H9 (cell line): ENCODE measurements around the gene GRID2IP. TPM values are rescaled to one million over a fixed set of nuclear protein-coding genes. Genes with fewer than 3 reads are reported as not detected.

Experiments used
- DNase-seq: peaks from one replicate; pipeline ENCODE4 v3.0.0-alpha.2; 2017
- H2AFZ ChIP-seq: one replicate; pipeline ENCODE4 v1.6.1; 2013; ENCODE audit warnings: mild to moderate bottlenecking, low read length, control low read depth, moderate library complexity
- H2AK5ac ChIP-seq: 2 replicates; pipeline ENCODE4 v1.6.1; 2013; ENCODE audit warnings: low read length, control low read depth, mixed read lengths; ENCODE audit not compliant: insufficient read length
- H2BK120ac ChIP-seq: one replicate; pipeline ENCODE4 v1.6.1; 2013; ENCODE audit warnings: low read depth, mild to moderate bottlenecking, low read length, control low read depth, inconsistent platforms; ENCODE audit not compliant: poor library complexity, severe bottlenecking
- H2BK12ac ChIP-seq: 2 replicates; pipeline ENCODE4 v1.6.1; 2013; ENCODE audit warnings: low read length, control low read depth, mixed read lengths, low read depth; ENCODE audit not compliant: insufficient read length
- H2BK15ac ChIP-seq: 2 replicates; pipeline ENCODE4 v1.6.1; 2013; ENCODE audit warnings: low read depth, low read length, control low read depth
- H2BK20ac ChIP-seq: one replicate; pipeline ENCODE4 v1.6.1; 2013; ENCODE audit warnings: low read depth, mild to moderate bottlenecking, low read length, control low read depth, inconsistent platforms; ENCODE audit not compliant: poor library complexity, severe bottlenecking
- H2BK5ac ChIP-seq: 2 replicates; pipeline ENCODE4 v1.6.1; 2013; ENCODE audit warnings: low read length, control low read depth, mixed read lengths; ENCODE audit not compliant: insufficient read length
- H3K14ac ChIP-seq: 2 replicates; pipeline ENCODE4 v1.6.1; 2013; ENCODE audit warnings: low read length, control low read depth; ENCODE audit not compliant: insufficient read depth
- H3K18ac ChIP-seq: 2 replicates; pipeline ENCODE4 v1.6.1; 2013; ENCODE audit warnings: low read depth, mild to moderate bottlenecking, mixed read lengths, low read length, control low read depth; ENCODE audit not compliant: insufficient read length
- H3K23ac ChIP-seq: 2 replicates; pipeline ENCODE4 v1.6.1; 2013; ENCODE audit warnings: low read length, control low read depth, mixed read lengths, low read depth; ENCODE audit not compliant: insufficient read length
- H3K23me2 ChIP-seq: 2 replicates; pipeline ENCODE4 v1.6.1; 2013; ENCODE audit warnings: low read depth, mild to moderate bottlenecking, mixed read lengths, low read length, control low read depth; ENCODE audit not compliant: insufficient read length, poor library complexity, severe bottlenecking
- H3K27ac ChIP-seq: 2 replicates; pipeline ENCODE4 v1.5.1; 2013; ENCODE audit warnings: low read length, control low read depth, mixed read lengths, low read depth; ENCODE audit not compliant: insufficient read length
- H3K27me3 ChIP-seq: 2 replicates; pipeline ENCODE4 v1.6.1; 2013; ENCODE audit warnings: low read length, control low read depth, inconsistent platforms; ENCODE audit not compliant: insufficient read depth
- H3K4ac ChIP-seq: 2 replicates; pipeline ENCODE4 v1.6.1; 2013; ENCODE audit warnings: low read depth, mild to moderate bottlenecking, control low read depth, inconsistent platforms, low read length, moderate library complexity
- H3K4me1 ChIP-seq: 2 replicates; pipeline ENCODE4 v1.6.1; 2013; ENCODE audit warnings: low read length, control low read depth, inconsistent platforms; ENCODE audit not compliant: insufficient read depth
- H3K4me2 ChIP-seq: 2 replicates; pipeline ENCODE4 v1.6.1; 2013; ENCODE audit warnings: low read length, control low read depth, mixed read lengths; ENCODE audit not compliant: insufficient read length, insufficient read depth
- H3K56ac ChIP-seq: 2 replicates; pipeline ENCODE4 v1.6.1; 2013; ENCODE audit warnings: low read depth, mild to moderate bottlenecking, mixed read lengths, low read length, control low read depth; ENCODE audit not compliant: insufficient read length
- H3K79me1 ChIP-seq: 2 replicates; pipeline ENCODE4 v1.6.1; 2013; ENCODE audit warnings: low read depth, mild to moderate bottlenecking, moderate library complexity, low read length, control low read depth, inconsistent platforms; ENCODE audit not compliant: insufficient read depth, poor library complexity, severe bottlenecking
- H3K79me2 ChIP-seq: 2 replicates; pipeline ENCODE4 v1.6.1; 2013; ENCODE audit warnings: low read length, control low read depth, inconsistent platforms; ENCODE audit not compliant: insufficient read depth
- H3K9ac ChIP-seq: 2 replicates; pipeline ENCODE4 v1.6.1; 2013; ENCODE audit warnings: low read length, control low read depth, mixed read lengths; ENCODE audit not compliant: insufficient read length; ENCODE audit errors: extremely low read depth
- H3K9me3 ChIP-seq: one replicate; pipeline ENCODE4 v1.6.1; 2013; ENCODE audit warnings: low read depth, low read length, inconsistent platforms; ENCODE audit not compliant: control insufficient read depth
- H3T11ph ChIP-seq: one replicate; pipeline ENCODE4 v1.6.1; 2013; ENCODE audit warnings: mild to moderate bottlenecking, low read length, control low read depth, inconsistent platforms
- H4K20me1 ChIP-seq: one replicate; pipeline ENCODE4 v1.6.1; 2013; ENCODE audit not compliant: control insufficient read depth, insufficient read length, insufficient read depth
- H4K5ac ChIP-seq: 2 replicates; pipeline ENCODE4 v1.6.1; 2013; ENCODE audit warnings: low read depth, mild to moderate bottlenecking, mixed read lengths, low read length, control low read depth; ENCODE audit not compliant: insufficient read length
- H4K8ac ChIP-seq: replicated peaks from 2 replicates; pipeline ENCODE4 v1.6.1; 2013; ENCODE audit warnings: low read length, control low read depth, mixed read lengths, low read depth; ENCODE audit not compliant: insufficient read length
- H4K91ac ChIP-seq: 2 replicates; pipeline ENCODE4 v1.6.1; 2013; ENCODE audit warnings: low read depth, mild to moderate bottlenecking, moderate library complexity, mixed read lengths, low read length, control low read depth; ENCODE audit not compliant: insufficient read length
- H3K27ac Mint-ChIP-seq, 3 experiments: 2 replicates in 2 of 3; 3 replicates in 1 of 3; pipeline ENCODE4 v1.8.0; 2020 to 2021; ENCODE audit warnings: mixed read lengths in 3 of 3, mild to moderate bottlenecking in 1 of 3, moderate library complexity in 1 of 3
- H3K27me3 Mint-ChIP-seq: 2 replicates; pipeline ENCODE4 v1.8.0; 2021; ENCODE audit warnings: low read depth, mild to moderate bottlenecking, moderate library complexity, mixed read lengths
- H3K36me3 Mint-ChIP-seq, 3 experiments: 2 replicates in 2 of 3; 3 replicates in 1 of 3; pipeline ENCODE4 v1.8.0; 2020 to 2021; ENCODE audit warnings: low read depth in 3 of 3, mixed read lengths in 3 of 3; ENCODE audit not compliant: insufficient read depth in 1 of 3
- H3K4me1 Mint-ChIP-seq, 2 experiments: 2 replicates each; pipeline ENCODE4 v1.8.0; 2020; ENCODE audit warnings: mixed read lengths in 2 of 2
- H3K4me3 Mint-ChIP-seq, 2 experiments: 2 replicates in 1 of 2; 3 replicates in 1 of 2; pipeline ENCODE4 v1.8.0; 2020 to 2021; ENCODE audit warnings: mild to moderate bottlenecking in 2 of 2, mixed read lengths in 2 of 2, moderate library complexity in 1 of 2
- H3K9me3 Mint-ChIP-seq, 2 experiments: 2 replicates in 1 of 2; 3 replicates in 1 of 2; pipeline ENCODE4 v1.8.0; 2020; ENCODE audit warnings: mild to moderate bottlenecking in 2 of 2, mixed read lengths in 2 of 2, moderate library complexity in 1 of 2
- CTCF ChIP-seq: fragments of 200-600 bp; sonication (generic); conservative IDR thresholded peaks from 3 replicates; pipeline ENCODE4 v1.8.0; 2021; ENCODE audit warnings: antibody characterized with exemption, mild to moderate bottlenecking
- WGBS: extraction: QIAGEN DNeasy Blood & Tissue Kit; methylation state at CpG from one replicate; pipeline ENCODE4 v1.1.7; 2013; ENCODE audit warnings: missing lambda C conversion rate, low lambda C conversion rate, mixed read lengths; ENCODE audit not compliant: insufficient read length; ENCODE audit errors: extremely low coverage; 5-methylcytosine and 5-hydroxymethylcytosine counted together
- total RNA-seq: library from RNA; stranded (reverse); gene quantifications from 2 replicates; pipeline ENCODE4 v1.2.1, GENCODE V29; 2021

Gene GRID2IP
- total RNA-seq, 1 experiment from 2014 or later = 1.7 TPM

GRCh38 chr7:6520163-6520981 lies 30.9 kb downstream of the GRID2IP start:
- no CpG with 5 or more reads among the region's 24 CpGs for WGBS

More at GRCh38 chr7:6520163-6520981, 30.9 kb downstream of the GRID2IP start:
- Histone ChIP-seq H3K4me2 (no peak overlapping the region), H3K79me1 (no peaks in the 10 kb centered on the region), H4K91ac (no peak overlapping the region), H3K79me2 (no peaks in the 10 kb centered on the region), H3K14ac (no peak overlapping the region), H2BK12ac (no peak overlapping the region), H3K9ac (no peak overlapping the region), H3K4ac (no peak overlapping the region), H3K27ac (no peak overlapping the region), H2BK5ac (no peak overlapping the region), H2AK5ac (no peak overlapping the region), H4K5ac (no peak overlapping the region), H3K27me3 (no peaks in the 10 kb centered on the region), H2AFZ (no peak overlapping the region), H4K8ac (no peak overlapping the region), H3K4me1 (no peaks in the 10 kb centered on the region), H3K23ac (no peak overlapping the region), H2BK15ac (no peak overlapping the region), H3T11ph (no peak overlapping the region), H3K18ac (no peak overlapping the region), H2BK20ac (no peak overlapping the region), H4K20me1 (no peaks in the 10 kb centered on the region), H3K23me2 (no peaks in the 10 kb centered on the region), H3K56ac (no peak overlapping the region), H3K9me3 (no peaks in the 10 kb centered on the region), H2BK120ac (no peak overlapping the region)
- no peak for DNase-seq
- Mint-ChIP-seq H3K27ac (no peak overlapping the region), H3K4me1 (peaks cover 5 to 6% of the 10 kb centered on the region in 2 experiments), H3K4me3 (no peak overlapping the region), H3K9me3 (no peaks in the 10 kb centered on the region), H3K36me3 (no peaks in the 10 kb centered on the region; a peak in 1 of 7 replicates), H3K27me3 (peaks cover 18% of the 10 kb centered on the region)
- TF ChIP-seq CTCF = no peak
